ENCODE results near the gene CAMKK1.
A peak's percentile ranks its signal among the peaks of the same experiment; 100 is the strongest.

The CAMKK1 gene

GRCh38 chr17:3897731-3898130 is 4.9 kb upstream of the CAMKK1 start:
- DNase-seq (ENCODE audit: low read depth in 1 of 2, low spot score in 1 of 2), result no peak

- no peak for DNase-seq (ENCODE audit: low read depth in 1 of 2, low spot score in 1 of 2)
Observed at GRCh38 chr17:3896968-3897235, 4.0 kb upstream of the CAMKK1 start.

GRCh38 chr17:3896108-3896967 is 3.5 kb upstream of the CAMKK1 start:
- no peak for DNase-seq (ENCODE audit: low read depth in 1 of 2, low spot score in 1 of 2)

- DNase-seq (ENCODE audit: low read depth in 1 of 2, low spot score in 1 of 2), result no peak
Observed at GRCh38 chr17:3895354-3895753, 2.5 kb upstream of the CAMKK1 start.

- no peak for DNase-seq (ENCODE audit: low read depth in 1 of 2, low spot score in 1 of 2)
Observed at GRCh38 chr17:3894911-3895343, 2.1 kb upstream of the CAMKK1 start.

- DNase-seq (ENCODE audit: low read depth in 1 of 2, low spot score in 1 of 2), result no peak
Observed at GRCh38 chr17:3894188-3894587, 1.3 kb upstream of the CAMKK1 start.

- no peak for DNase-seq (ENCODE audit: low read depth in 1 of 2, low spot score in 1 of 2)
Observed at GRCh38 chr17:3893720-3894116, 865 bp upstream of the CAMKK1 start.

GRCh38 chr17:3892095-3892998 is 506 bp downstream of the CAMKK1 start:
- peak; percentile 36 to 46 for DNase-seq (ENCODE audit: low read depth in 1 of 2, low spot score in 1 of 2)

GRCh38 chr17:3891626-3892094 is 1.2 kb downstream of the CAMKK1 start:
- DNase-seq (ENCODE audit: low read depth in 1 of 2, low spot score in 1 of 2), result no peak

- DNase-seq (ENCODE audit: low read depth in 1 of 2, low spot score in 1 of 2), result no peak
Observed at GRCh38 chr17:3890878-3891219, 2.0 kb downstream of the CAMKK1 start.

- no peak for DNase-seq (ENCODE audit: low read depth in 1 of 2, low spot score in 1 of 2)
Observed at GRCh38 chr17:3890082-3890877, 2.6 kb downstream of the CAMKK1 start.

- no peak for DNase-seq (ENCODE audit: low read depth in 1 of 2, low spot score in 1 of 2)
Observed at GRCh38 chr17:3889325-3890012, 3.4 kb downstream of the CAMKK1 start.

- DNase-seq (ENCODE audit: low read depth in 1 of 2, low spot score in 1 of 2), result no peak
Observed at GRCh38 chr17:3888343-3889171, 4.3 kb downstream of the CAMKK1 start.

- DNase-seq (ENCODE audit: low read depth in 1 of 2, low spot score in 1 of 2), result no peak
Observed at GRCh38 chr17:3887804-3888203, 5.0 kb downstream of the CAMKK1 start.

GRCh38 chr17:3887394-3887793 is 5.5 kb downstream of the CAMKK1 start:
- no peak for DNase-seq (ENCODE audit: low read depth in 1 of 2, low spot score in 1 of 2)

GRCh38 chr17:3886776-3887175 is 6.1 kb downstream of the CAMKK1 start:
- DNase-seq (ENCODE audit: low read depth in 1 of 2, low spot score in 1 of 2), result no peak

- no peak for DNase-seq (ENCODE audit: low read depth in 1 of 2, low spot score in 1 of 2)
Observed at GRCh38 chr17:3885970-3886369, 6.9 kb downstream of the CAMKK1 start.

- DNase-seq (ENCODE audit: low read depth in 1 of 2, low spot score in 1 of 2), result no peak
Observed at GRCh38 chr17:3885271-3885670, 7.6 kb downstream of the CAMKK1 start.

- no peak for DNase-seq (ENCODE audit: low read depth in 1 of 2, low spot score in 1 of 2)
Observed at GRCh38 chr17:3884188-3884587, 8.7 kb downstream of the CAMKK1 start.

- DNase-seq (ENCODE audit: low read depth in 1 of 2, low spot score in 1 of 2), result no peak
Observed at GRCh38 chr17:3882276-3882675, 10.6 kb downstream of the CAMKK1 start.
